Measurements from ENCODE around the gene SOCS2. TPM values are rescaled to one million over a fixed set of nuclear protein-coding genes. Genes with fewer than 3 reads are reported as not detected.
A peak's percentile ranks its signal among the peaks of the same experiment; 100 is the strongest.

Gene SOCS2
- total and polyA plus RNA-seq, 2 of the 8 experiments (the other 6 are each of a cell fraction or from before 2014, with no cell fraction given) = 14.5 to 18.0 TPM

DNA sequence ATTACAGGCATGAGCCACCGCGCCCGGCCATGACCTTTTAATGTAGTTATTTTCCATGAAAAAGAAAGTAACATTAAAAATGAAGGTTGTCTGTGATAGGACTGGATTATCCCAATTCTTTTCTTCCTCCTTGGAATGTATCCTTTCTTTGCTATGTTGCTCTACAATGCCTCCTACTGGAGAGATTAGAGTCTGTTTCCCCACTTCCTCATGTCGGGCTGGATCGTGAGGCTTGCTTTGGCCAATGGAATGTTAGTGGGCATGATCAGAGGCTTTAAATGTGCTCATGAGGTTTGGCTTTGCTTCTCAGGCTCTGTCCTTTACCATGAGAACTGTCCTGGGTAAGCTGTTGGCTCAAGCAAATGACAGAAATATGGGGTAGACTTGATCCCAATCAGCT, 34.7 kb upstream of the SOCS2 start (continued):
- TF ChIP-seq, protein P1, sequence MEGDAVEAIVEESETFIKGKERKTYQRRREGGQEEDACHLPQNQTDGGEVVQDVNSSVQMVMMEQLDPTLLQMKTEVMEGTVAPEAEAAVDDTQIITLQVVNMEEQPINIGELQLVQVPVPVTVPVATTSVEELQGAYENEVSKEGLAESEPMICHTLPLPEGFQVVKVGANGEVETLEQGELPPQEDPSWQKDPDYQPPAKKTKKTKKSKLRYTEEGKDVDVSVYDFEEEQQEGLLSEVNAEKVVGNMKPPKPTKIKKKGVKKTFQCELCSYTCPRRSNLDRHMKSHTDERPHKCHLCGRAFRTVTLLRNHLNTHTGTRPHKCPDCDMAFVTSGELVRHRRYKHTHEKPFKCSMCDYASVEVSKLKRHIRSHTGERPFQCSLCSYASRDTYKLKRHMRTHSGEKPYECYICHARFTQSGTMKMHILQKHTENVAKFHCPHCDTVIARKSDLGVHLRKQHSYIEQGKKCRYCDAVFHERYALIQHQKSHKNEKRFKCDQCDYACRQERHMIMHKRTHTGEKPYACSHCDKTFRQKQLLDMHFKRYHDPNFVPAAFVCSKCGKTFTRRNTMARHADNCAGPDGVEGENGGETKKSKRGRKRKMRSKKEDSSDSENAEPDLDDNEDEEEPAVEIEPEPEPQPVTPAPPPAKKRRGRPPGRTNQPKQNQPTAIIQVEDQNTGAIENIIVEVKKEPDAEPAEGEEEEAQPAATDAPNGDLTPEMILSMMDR (IDR thresholded peaks at IDR 0.05; ENCODE audit: control extremely low read depth in 1 of 3, insufficient read depth in 1 of 3, low read depth in 1 of 3, low read length in 3 of 3) = peak; percentile 15 to 58 (median 33); a peak in 3 of 4 replicates
- no peak for TF ChIP-seq GABPA (IDR thresholded peaks at IDR 0.05; ENCODE audit: borderline replicate concordance, insufficient read depth, low read length)
- TF ChIP-seq JUND (IDR thresholded peaks at IDR 0.05; ENCODE audit: low read length) = no peak
- no peak for TF ChIP-seq HDAC2 (IDR thresholded peaks at IDR 0.05; ENCODE audit: borderline replicate concordance in 1 of 2, low read depth in 2 of 2, low read length in 2 of 2)
- no peak for TF ChIP-seq FOSL1 (IDR thresholded peaks at IDR 0.05; ENCODE audit: insufficient read depth, low read depth, low read length)
- no peak for TF ChIP-seq RBBP5 (IDR thresholded peaks at IDR 0.05; ENCODE audit: borderline replicate concordance, low read depth, low read length)
- no peak for TF ChIP-seq POU5F1 (IDR thresholded peaks at IDR 0.05; ENCODE audit: low read depth, low read length)
- TF ChIP-seq, protein P2, sequence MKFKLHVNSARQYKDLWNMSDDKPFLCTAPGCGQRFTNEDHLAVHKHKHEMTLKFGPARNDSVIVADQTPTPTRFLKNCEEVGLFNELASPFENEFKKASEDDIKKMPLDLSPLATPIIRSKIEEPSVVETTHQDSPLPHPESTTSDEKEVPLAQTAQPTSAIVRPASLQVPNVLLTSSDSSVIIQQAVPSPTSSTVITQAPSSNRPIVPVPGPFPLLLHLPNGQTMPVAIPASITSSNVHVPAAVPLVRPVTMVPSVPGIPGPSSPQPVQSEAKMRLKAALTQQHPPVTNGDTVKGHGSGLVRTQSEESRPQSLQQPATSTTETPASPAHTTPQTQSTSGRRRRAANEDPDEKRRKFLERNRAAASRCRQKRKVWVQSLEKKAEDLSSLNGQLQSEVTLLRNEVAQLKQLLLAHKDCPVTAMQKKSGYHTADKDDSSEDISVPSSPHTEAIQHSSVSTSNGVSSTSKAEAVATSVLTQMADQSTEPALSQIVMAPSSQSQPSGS (IDR thresholded peaks at IDR 0.05; ENCODE audit: low read length) = no peak
- TF ChIP-seq SP4 (IDR thresholded peaks at IDR 0.05; ENCODE audit: low read length) = no peak
- no peak for TF ChIP-seq EGR1 (IDR thresholded peaks at IDR 0.05; ENCODE audit: borderline replicate concordance, low read depth, low read length)
- peak; percentile 29 to 43 for TF ChIP-seq RAD21 (IDR thresholded peaks at IDR 0.05 in 1 of 2, conservative IDR thresholded peaks at IDR 0.05 in 1 of 2; ENCODE audit: low read depth in 2 of 2, low read length in 2 of 2)
- no peak for TF ChIP-seq SRF (IDR thresholded peaks at IDR 0.05; ENCODE audit: low read depth, low read length)
